ENCODE data around the gene NAMPT.

DNA sequence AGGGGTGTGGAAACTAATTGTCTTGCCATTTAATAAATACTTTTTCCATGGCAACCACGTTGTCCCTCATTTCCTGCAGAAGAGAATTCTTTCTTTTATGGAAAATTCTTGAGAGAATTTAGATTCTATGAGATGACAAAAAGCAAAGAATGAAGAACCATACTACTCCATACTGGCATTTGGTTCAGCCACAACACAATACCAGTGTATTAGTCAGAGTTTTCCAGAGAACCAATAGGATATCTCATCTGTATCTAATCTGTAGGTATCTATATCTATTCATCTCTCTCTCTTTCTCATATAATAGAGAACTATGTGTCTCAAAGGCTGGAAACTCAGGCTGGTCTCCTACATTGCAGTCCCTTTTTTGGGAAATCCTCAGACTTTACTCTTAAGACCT is 44.6 kb upstream of the NAMPT start:
- TF ChIP-seq, protein P1, sequence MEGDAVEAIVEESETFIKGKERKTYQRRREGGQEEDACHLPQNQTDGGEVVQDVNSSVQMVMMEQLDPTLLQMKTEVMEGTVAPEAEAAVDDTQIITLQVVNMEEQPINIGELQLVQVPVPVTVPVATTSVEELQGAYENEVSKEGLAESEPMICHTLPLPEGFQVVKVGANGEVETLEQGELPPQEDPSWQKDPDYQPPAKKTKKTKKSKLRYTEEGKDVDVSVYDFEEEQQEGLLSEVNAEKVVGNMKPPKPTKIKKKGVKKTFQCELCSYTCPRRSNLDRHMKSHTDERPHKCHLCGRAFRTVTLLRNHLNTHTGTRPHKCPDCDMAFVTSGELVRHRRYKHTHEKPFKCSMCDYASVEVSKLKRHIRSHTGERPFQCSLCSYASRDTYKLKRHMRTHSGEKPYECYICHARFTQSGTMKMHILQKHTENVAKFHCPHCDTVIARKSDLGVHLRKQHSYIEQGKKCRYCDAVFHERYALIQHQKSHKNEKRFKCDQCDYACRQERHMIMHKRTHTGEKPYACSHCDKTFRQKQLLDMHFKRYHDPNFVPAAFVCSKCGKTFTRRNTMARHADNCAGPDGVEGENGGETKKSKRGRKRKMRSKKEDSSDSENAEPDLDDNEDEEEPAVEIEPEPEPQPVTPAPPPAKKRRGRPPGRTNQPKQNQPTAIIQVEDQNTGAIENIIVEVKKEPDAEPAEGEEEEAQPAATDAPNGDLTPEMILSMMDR (IDR thresholded peaks at IDR 0.05), result no peak
- TF ChIP-seq ZFX (IDR thresholded peaks at IDR 0.05; ENCODE audit: borderline replicate concordance), result no peak
